Type B pancreatic cell (in vitro differentiated cells): Measurements from ENCODE around the gene IL25. TPM values are rescaled to one million over a fixed set of nuclear protein-coding genes. Genes with fewer than 3 reads are reported as not detected.
"Not testable (repeated sequence)": the region's sequence is repeated elsewhere in the genome, so short reads cannot be mapped to it uniquely, and the experiment has no call there.

Experiments used
- DNase-seq: peaks from one replicate; pipeline ENCODE4 v3.0.0; 2021; ENCODE audit warnings: mixed read lengths; ENCODE audit not compliant: unreplicated experiment; ENCODE audit errors: extremely low spot score
- H3K27ac Mint-ChIP-seq: 2 replicates; pipeline ENCODE4 v1.8.0; 2021; ENCODE audit warnings: mild to moderate bottlenecking, mixed read lengths
- H3K27me3 Mint-ChIP-seq: 2 replicates; pipeline ENCODE4 v1.8.0; 2021; ENCODE audit warnings: mixed read lengths
- H3K36me3 Mint-ChIP-seq: 2 replicates; pipeline ENCODE4 v1.8.0; 2021; ENCODE audit warnings: mixed read lengths
- H3K4me1 Mint-ChIP-seq: one replicate; pipeline ENCODE4 v1.8.0; 2021; ENCODE audit warnings: mixed read lengths; ENCODE audit not compliant: unreplicated experiment
- H3K4me3 Mint-ChIP-seq: 2 replicates; pipeline ENCODE4 v1.8.0; 2021; ENCODE audit warnings: mild to moderate bottlenecking, mixed read lengths
- H3K9me3 Mint-ChIP-seq: 2 replicates; pipeline ENCODE4 v1.8.0; 2021; ENCODE audit warnings: mixed read lengths
- CTCF ChIP-seq: fragments of 200-600 bp; sonication (generic); conservative IDR thresholded peaks from 2 replicates; pipeline ENCODE4 v1.5.0; 2021; ENCODE audit warnings: antibody characterized with exemption, mild to moderate bottlenecking
- total RNA-seq: library from RNA; stranded (reverse); gene quantifications from 2 replicates; pipeline ENCODE4 v1.2.1, GENCODE V29; 2021; ENCODE audit warnings: low replicate concordance

Gene IL25
- total RNA-seq, 1 donor from 2014 or later, result not detected

GRCh38 chr14:23414254-23414653 is 41.6 kb downstream of the IL25 start:
- Mint-ChIP-seq H3K27me3 (peaks cover 8% of the 10 kb centered on the region), H3K36me3 (no peaks in the 10 kb centered on the region), H3K9me3 (no peaks in the 10 kb centered on the region), H3K4me3 (no peak overlapping the region), H3K4me1 (peaks cover 5% of the 10 kb centered on the region), H3K27ac (no peak overlapping the region)
- no peak for TF ChIP-seq CTCF
- DNase-seq, result no peak

GRCh38 chr14:23414906-23415820 is 42.6 kb downstream of the IL25 start:
- H3K27ac Mint-ChIP-seq, result no peak overlapping the region
- no peak for DNase-seq
- H3K9me3 Mint-ChIP-seq, result no peaks in the 10 kb centered on the region
- H3K36me3 Mint-ChIP-seq, result no peaks in the 10 kb centered on the region
- H3K27me3 Mint-ChIP-seq, result peaks cover 8% of the 10 kb centered on the region
- no peak for TF ChIP-seq CTCF
- H3K4me1 Mint-ChIP-seq, result peaks cover 5% of the 10 kb centered on the region
- no peak overlapping the region for H3K4me3 Mint-ChIP-seq

- Mint-ChIP-seq H3K27ac (no peak overlapping the region), H3K36me3 (no peaks in the 10 kb centered on the region), H3K4me1 (peaks cover 5% of the 10 kb centered on the region), H3K4me3 (no peak overlapping the region), H3K9me3 (no peaks in the 10 kb centered on the region), H3K27me3 (peaks cover 3% of the 10 kb centered on the region)
- DNase-seq, result no peak
- no peak for TF ChIP-seq CTCF
Observed at GRCh38 chr14:23415821-23416778, 43.5 kb downstream of the IL25 start.

- Mint-ChIP-seq H3K27ac (no peak overlapping the region), H3K4me1 (peaks cover 5% of the 10 kb centered on the region), H3K4me3 (no peak overlapping the region), H3K27me3 (peaks cover 6% of the 10 kb centered on the region), H3K9me3 (no peaks in the 10 kb centered on the region), H3K36me3 (no peaks in the 10 kb centered on the region)
- no peak for TF ChIP-seq CTCF
- no peak for DNase-seq
Observed at GRCh38 chr14:23416801-23417200, 44.2 kb downstream of the IL25 start.

- not testable (repeated sequence) for H3K27me3 Mint-ChIP-seq, H3K4me1 Mint-ChIP-seq, H3K9me3 Mint-ChIP-seq, DNase-seq, H3K27ac Mint-ChIP-seq, H3K4me3 Mint-ChIP-seq, H3K36me3 Mint-ChIP-seq
Observed at GRCh38 chr14:23417269-23417668, 44.7 kb downstream of the IL25 start.
